WERI-Rb-1 (cell line): ENCODE measurements around the gene SETD3.

Source experiments
- DNase-seq: peaks from one replicate; pipeline ENCODE4 v3.0.0-alpha.2; 2020
- H3K27ac ChIP-seq: fragments of 250-450 bp; sonication (Bioruptor Pico); 2 replicates; pipeline ENCODE4 v1.5.1; 2020; ENCODE audit warnings: mild to moderate bottlenecking, moderate library complexity
- H3K27me3 ChIP-seq: fragments of 250-450 bp; sonication (Bioruptor Pico); 2 replicates; pipeline ENCODE4 v1.5.1; 2021; ENCODE audit warnings: mild to moderate bottlenecking, low read depth, moderate library complexity; ENCODE audit not compliant: insufficient read depth, severe bottlenecking
- H3K36me3 ChIP-seq: fragments of 250-450 bp; sonication (Bioruptor Pico); 2 replicates; pipeline ENCODE4 v1.5.1; 2020; ENCODE audit warnings: mild to moderate bottlenecking, moderate library complexity
- H3K4me3 ChIP-seq: 2 replicates; pipeline ENCODE4 v1.5.1; 2011; ENCODE audit warnings: low read depth, mild to moderate bottlenecking, control low read depth, low read length
- H3K9me3 ChIP-seq: fragments of 250-450 bp; sonication (Bioruptor Pico); 2 replicates; pipeline ENCODE4 v1.5.1; 2021; ENCODE audit warnings: mild to moderate bottlenecking, moderate library complexity; ENCODE audit not compliant: severe bottlenecking
- TF ChIP-seq, protein P1 (sequence below): IDR thresholded peaks from 2 replicates; pipeline ENCODE4 v1.5.1; 2011; ENCODE audit warnings: low read depth, mild to moderate bottlenecking, control low read depth, inconsistent platforms, low read length

SETD3 gene

DNA sequence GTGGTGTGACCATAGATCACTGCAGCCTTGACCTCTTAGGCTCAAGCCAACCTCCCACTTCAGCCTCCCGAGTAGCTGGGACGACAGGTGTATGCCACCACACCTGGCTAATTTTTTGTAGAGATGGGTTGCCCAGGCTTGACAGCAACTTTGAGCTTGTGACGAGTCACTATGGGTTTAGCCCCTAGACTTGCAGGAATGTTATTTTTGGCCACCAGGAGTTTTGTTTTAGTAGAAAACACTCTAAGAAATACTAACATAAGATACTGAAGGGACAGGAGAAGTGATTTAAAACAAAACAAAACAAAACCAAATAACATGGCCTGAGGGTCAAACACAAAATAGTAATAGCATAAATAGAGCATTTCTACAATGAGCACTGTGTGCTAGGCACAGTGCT, 26.4 kb downstream of the SETD3 start:
- DNase-seq, result no peak
- Histone ChIP-seq H3K9me3 (no peaks in the 10 kb centered on the region), H3K4me3 (no peak overlapping the region), H3K27ac (no peak overlapping the region), H3K27me3 (no peaks in the 10 kb centered on the region), H3K36me3 (peaks cover 55% of the 10 kb centered on the region)
- TF ChIP-seq, protein P1, sequence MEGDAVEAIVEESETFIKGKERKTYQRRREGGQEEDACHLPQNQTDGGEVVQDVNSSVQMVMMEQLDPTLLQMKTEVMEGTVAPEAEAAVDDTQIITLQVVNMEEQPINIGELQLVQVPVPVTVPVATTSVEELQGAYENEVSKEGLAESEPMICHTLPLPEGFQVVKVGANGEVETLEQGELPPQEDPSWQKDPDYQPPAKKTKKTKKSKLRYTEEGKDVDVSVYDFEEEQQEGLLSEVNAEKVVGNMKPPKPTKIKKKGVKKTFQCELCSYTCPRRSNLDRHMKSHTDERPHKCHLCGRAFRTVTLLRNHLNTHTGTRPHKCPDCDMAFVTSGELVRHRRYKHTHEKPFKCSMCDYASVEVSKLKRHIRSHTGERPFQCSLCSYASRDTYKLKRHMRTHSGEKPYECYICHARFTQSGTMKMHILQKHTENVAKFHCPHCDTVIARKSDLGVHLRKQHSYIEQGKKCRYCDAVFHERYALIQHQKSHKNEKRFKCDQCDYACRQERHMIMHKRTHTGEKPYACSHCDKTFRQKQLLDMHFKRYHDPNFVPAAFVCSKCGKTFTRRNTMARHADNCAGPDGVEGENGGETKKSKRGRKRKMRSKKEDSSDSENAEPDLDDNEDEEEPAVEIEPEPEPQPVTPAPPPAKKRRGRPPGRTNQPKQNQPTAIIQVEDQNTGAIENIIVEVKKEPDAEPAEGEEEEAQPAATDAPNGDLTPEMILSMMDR, result no peak

DNA sequence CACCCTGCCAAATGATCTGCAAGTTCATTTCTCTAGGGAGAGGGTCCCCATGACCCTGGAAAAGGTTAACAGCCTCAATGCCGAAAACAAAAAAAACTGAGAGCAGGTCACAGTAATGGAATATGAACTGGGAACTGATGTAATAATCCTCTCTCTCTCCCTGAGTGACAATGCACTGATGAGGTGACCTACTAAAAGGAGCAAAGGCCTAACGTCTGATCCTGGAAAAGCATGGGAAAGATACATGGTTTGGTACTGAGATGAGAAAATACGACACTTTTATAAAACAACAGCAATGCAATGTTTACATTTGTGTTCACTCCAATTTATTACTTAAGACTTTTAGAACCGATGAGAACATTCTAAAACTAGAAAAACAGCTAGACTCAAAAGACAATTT, 27.7 kb downstream of the SETD3 start:
- Histone ChIP-seq H3K27ac (no peak overlapping the region), H3K9me3 (no peaks in the 10 kb centered on the region), H3K36me3 (peaks cover 55% of the 10 kb centered on the region), H3K27me3 (no peaks in the 10 kb centered on the region), H3K4me3 (no peak overlapping the region)
- no peak for DNase-seq
- TF ChIP-seq, protein P1, result no peak

DNA sequence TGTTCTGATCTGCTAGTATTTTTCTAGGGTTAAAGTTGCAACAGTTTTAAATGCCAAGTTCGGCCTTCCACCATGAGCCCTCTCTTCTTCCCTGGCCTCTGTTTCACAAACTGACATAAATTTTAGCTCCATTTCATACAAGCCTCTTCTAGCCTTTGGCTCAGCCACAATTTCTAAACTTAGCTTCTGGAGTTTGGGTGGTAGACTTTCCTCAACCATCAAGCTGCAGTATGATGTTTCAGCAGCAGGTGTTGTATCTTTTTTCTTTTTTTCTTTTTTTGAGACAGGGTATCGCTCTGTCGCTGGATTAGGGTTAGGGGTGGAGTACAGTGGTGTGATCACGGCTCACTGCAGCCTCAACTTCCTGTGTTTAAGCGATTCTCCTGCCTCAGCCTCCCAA, 29.4 kb downstream of the SETD3 start:
- no peak overlapping the region for H3K4me3 ChIP-seq
- no peaks in the 10 kb centered on the region for H3K9me3 ChIP-seq
- H3K36me3 ChIP-seq, result peaks cover 55% of the 10 kb centered on the region
- TF ChIP-seq, protein P1, result no peak
- no peak overlapping the region for H3K27ac ChIP-seq
- H3K27me3 ChIP-seq, result no peaks in the 10 kb centered on the region
- no peak for DNase-seq

DNA sequence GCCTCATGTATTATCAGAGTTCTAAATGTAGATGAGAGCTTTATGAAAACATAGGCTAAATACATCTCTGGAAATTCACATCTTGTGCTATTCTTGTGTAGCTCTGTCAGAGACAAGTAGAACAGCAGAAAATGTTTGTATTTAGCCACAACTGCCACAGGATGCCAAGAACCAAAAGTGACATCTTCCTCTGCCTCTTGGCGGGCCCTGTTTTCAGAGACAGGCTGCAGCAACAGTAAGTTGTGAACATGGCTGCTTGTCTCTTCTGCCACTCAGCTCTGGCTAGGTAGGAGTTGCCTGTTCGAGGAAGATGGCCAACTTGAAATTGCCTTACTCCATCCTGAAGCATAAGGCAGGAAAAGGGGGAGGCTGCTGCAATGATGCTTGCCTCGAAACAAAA, 30.4 kb downstream of the SETD3 start:
- Histone ChIP-seq H3K27ac (no peak overlapping the region), H3K36me3 (peaks cover 48% of the 10 kb centered on the region), H3K9me3 (no peaks in the 10 kb centered on the region), H3K4me3 (no peak overlapping the region), H3K27me3 (no peaks in the 10 kb centered on the region)
- DNase-seq, result no peak
- TF ChIP-seq, protein P1, result no peak

DNA sequence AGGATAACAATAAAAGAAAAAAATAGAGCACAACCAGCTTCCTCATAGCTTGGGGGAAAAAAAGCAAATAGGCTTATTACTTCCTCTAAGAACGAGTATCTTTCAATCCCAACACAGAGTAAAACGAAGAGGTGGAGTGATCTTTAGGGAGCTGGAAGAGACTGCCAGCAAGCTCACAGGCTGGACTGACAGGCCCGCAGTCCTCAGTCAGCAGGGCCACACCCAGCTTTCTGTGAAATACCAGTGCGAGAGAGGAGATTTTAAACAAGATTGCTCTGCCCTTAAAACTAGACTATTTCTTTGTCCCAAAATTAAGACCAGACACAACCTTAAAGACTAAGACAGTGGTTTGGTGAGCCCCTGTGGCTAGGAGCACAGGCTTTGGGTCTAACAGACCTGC, 32.9 kb downstream of the SETD3 start:
- DNase-seq, result no peak

DNA sequence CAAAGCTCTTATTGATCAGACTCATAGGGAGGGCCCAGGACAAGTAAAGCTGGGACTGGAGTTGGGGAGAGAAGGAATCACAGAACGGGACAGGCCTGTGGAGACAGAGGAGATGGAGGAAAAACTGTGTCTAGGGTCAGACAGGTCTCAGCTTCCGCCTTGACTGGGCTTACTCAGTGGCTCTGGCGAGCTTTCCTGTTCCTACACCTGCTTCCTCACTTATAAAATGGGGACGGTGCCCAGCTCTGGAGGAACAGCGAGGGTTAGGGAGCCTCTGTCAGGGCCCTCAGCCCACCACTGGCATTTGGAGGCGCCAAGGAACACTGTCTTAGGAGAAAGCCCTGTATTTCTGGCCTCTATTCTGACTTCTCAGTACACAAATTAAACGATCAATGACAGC, 34.7 kb downstream of the SETD3 start:
- H3K9me3 ChIP-seq, result no peaks in the 10 kb centered on the region
- DNase-seq, result no peak
- H3K36me3 ChIP-seq, result peaks cover 36% of the 10 kb centered on the region
- TF ChIP-seq, protein P1, result no peak
- H3K27me3 ChIP-seq, result no peaks in the 10 kb centered on the region
- no peak overlapping the region for H3K27ac ChIP-seq
- H3K4me3 ChIP-seq, result no peak overlapping the region

More for the DNA sequence above, 32.9 kb downstream of the SETD3 start:
- H3K4me3 ChIP-seq, result no peak overlapping the region
- no peaks in the 10 kb centered on the region for H3K9me3 ChIP-seq
- H3K27me3 ChIP-seq, result no peaks in the 10 kb centered on the region
- TF ChIP-seq, protein P1, result no peak
- peaks cover 38% of the 10 kb centered on the region for H3K36me3 ChIP-seq
- no peak overlapping the region for H3K27ac ChIP-seq
